Keratinocyte (primary cell): Measurements from ENCODE around the gene MIGA1. TPM values are rescaled to one million over a fixed set of nuclear protein-coding genes. Genes with fewer than 3 reads are reported as not detected.
"Not testable (repeated sequence)": the region's sequence is repeated elsewhere in the genome, so short reads cannot be mapped to it uniquely, and the experiment has no call there.

Experiments
- DNase-seq: peaks from one replicate; pipeline ENCODE4 v3.0.0-alpha.2; 2011; ENCODE audit warnings: low read depth, missing footprints, low spot score
- FAIRE-seq: peaks from 2 replicates; lab custom pipeline; 2011; peaks lifted over from hg19 to GRCh38; lab: Jason Lieb, UNC
- H2AFZ ChIP-seq: 2 replicates; pipeline ENCODE4 v1.6.0; 2012; ENCODE audit warnings: low read length, control low read depth, inconsistent platforms; ENCODE audit not compliant: control insufficient read depth
- H3K27ac ChIP-seq: 2 replicates; pipeline ENCODE4 v1.5.1; 2011; ENCODE audit warnings: low read length; ENCODE audit not compliant: control insufficient read depth, insufficient read depth
- H3K27me3 ChIP-seq: 3 replicates; pipeline ENCODE4 v1.6.0; 2011; ENCODE audit warnings: low read length; ENCODE audit not compliant: control insufficient read depth, insufficient read depth; ENCODE audit errors: extremely low read depth
- H3K36me3 ChIP-seq, 2 experiments: 2 replicates in 1 of 2; 3 replicates in 1 of 2; pipeline ENCODE4 v1.5.1; 2011; ENCODE audit warnings: low read length in 2 of 2, mild to moderate bottlenecking in 1 of 2; ENCODE audit not compliant: control insufficient read depth in 2 of 2, insufficient read depth in 2 of 2; ENCODE audit errors: extremely low read depth in 1 of 2
- H3K4me1 ChIP-seq: 3 replicates; pipeline ENCODE4 v1.5.1; 2011; ENCODE audit warnings: low read length; ENCODE audit not compliant: control insufficient read depth, insufficient read depth; ENCODE audit errors: extremely low read depth
- H3K4me2 ChIP-seq: 3 replicates; pipeline ENCODE4 v1.6.0; 2011; ENCODE audit warnings: low read depth, low read length; ENCODE audit not compliant: control insufficient read depth, insufficient read depth; ENCODE audit errors: extremely low read depth
- H3K4me3 ChIP-seq, 3 experiments: fragments of 200-600 bp in 1 of 3; sonication (generic) in 1 of 3; 2 replicates in 2 of 3; 3 replicates in 1 of 3; pipeline ENCODE4 v1.5.1; 2011 to 2016; ENCODE audit warnings: low read length in 3 of 3, mild to moderate bottlenecking in 3 of 3, control low read depth in 2 of 3, inconsistent platforms in 1 of 3, low read depth in 1 of 3, mixed read lengths in 1 of 3, mixed run types in 1 of 3, moderate library complexity in 1 of 3; ENCODE audit not compliant: control insufficient read depth in 2 of 3, insufficient read depth in 2 of 3; ENCODE audit errors: extremely low read depth in 1 of 3
- H3K79me2 ChIP-seq: 2 replicates; pipeline ENCODE4 v1.6.0; 2012; ENCODE audit warnings: low read length; ENCODE audit not compliant: control insufficient read depth, insufficient read depth
- H3K9ac ChIP-seq: 3 replicates; pipeline ENCODE4 v1.6.0; 2011; ENCODE audit warnings: low read length; ENCODE audit not compliant: control insufficient read depth, insufficient read depth; ENCODE audit errors: extremely low read depth
- H3K9me1 ChIP-seq: 3 replicates; pipeline ENCODE4 v1.6.0; 2011; ENCODE audit warnings: low read length; ENCODE audit not compliant: control insufficient read depth, insufficient read depth; ENCODE audit errors: extremely low read depth
- H3K9me3 ChIP-seq: 2 replicates; pipeline ENCODE4 v1.5.1; 2012; ENCODE audit warnings: low read depth, low read length; ENCODE audit not compliant: control insufficient read depth
- H4K20me1 ChIP-seq: 3 replicates; pipeline ENCODE4 v1.6.0; 2011; ENCODE audit warnings: low read length; ENCODE audit not compliant: control insufficient read depth, insufficient read depth; ENCODE audit errors: extremely low read depth
- CTCF ChIP-seq, 3 experiments: IDR thresholded peaks in 1 of 3; conservative IDR thresholded peaks in 1 of 3; optimal IDR thresholded peaks in 1 of 3; 2 replicates in 2 of 3; 3 replicates in 1 of 3; pipeline versions ENCODE3 to v1.5.1; 2011; ENCODE audit warnings: low read length in 3 of 3, mild to moderate bottlenecking in 3 of 3, moderate library complexity in 2 of 3, control low read depth in 1 of 3, inconsistent platforms in 1 of 3; ENCODE audit not compliant: insufficient read depth in 2 of 3; ENCODE audit errors: extremely low read depth in 1 of 3
- EZH2 ChIP-seq: IDR thresholded peaks from one replicate; pipeline ENCODE4 v1.6.1; 2012; ENCODE audit warnings: inconsistent platforms, mild to moderate bottlenecking, low read length, moderate library complexity
- dilution Hi-C: fragments of 300-500 bp; cut with MboI; formaldehyde crosslinking; loops from one replicate; pipeline ENCODE4 v1.7.0; 2020; ENCODE audit warnings: low sequenced_read_pairs; ENCODE audit not compliant: extremely low pct_ligation_motif_present
- polyA plus RNA-seq, 5 experiments: library from polyadenylated mRNA; depleted of rRNA in 3 of 5; stranded (reverse) in 3 of 5; stranded (forward) in 1 of 5; unstranded in 1 of 5; fragments of >200 nt; gene quantifications; 1 replicate in 1 of 5; 2 replicates in 3 of 5; 3 replicates in 1 of 5; pipeline versions ENCODE4 v1.2.1 to v1.2.3, GENCODE V29; 2011 to 2012; ENCODE audit warnings: missing spikeins in 2 of 5, low read depth in 1 of 5, low replicate concordance in 1 of 5

The MIGA1 gene
- polyA plus RNA-seq, 1 donor (not counting 4 experiments of a cell fraction or from before 2014, with no cell fraction given) = 8.5 TPM

DNA sequence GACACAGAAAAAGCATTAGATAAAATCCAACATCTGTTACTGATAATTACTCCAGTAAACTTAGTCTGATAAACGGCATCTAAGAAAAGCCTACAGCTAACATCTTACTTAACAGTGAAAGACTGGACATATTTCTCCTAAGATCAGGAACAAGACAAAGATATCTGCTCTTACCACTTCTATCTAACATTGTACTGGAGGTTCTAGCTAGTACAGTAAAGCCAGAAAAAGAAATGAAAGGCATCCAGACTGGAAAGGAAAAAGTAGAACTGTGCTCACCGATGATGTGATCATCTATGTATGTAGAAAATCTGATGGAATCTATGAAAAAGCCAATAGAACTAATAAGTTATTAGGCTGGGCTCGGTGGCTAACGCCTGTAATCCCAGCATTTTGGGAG lies 130.7 kb downstream of the MIGA1 start:
- dilution Hi-C loops = no loop called here
- no peaks in the 10 kb centered on the region for H3K27me3 ChIP-seq
- no peaks in the 10 kb centered on the region for H3K79me2 ChIP-seq
- no peak overlapping the region for H3K27ac ChIP-seq
- no peaks in the 10 kb centered on the region for H3K9me3 ChIP-seq
- H3K4me2 ChIP-seq = no peak overlapping the region
- H3K4me1 ChIP-seq = no peaks in the 10 kb centered on the region
- no peaks in the 10 kb centered on the region for H3K36me3 ChIP-seq
- H3K9ac ChIP-seq = no peak overlapping the region
- no peak overlapping the region for H3K4me3 ChIP-seq
- H3K9me1 ChIP-seq = no peaks in the 10 kb centered on the region
- FAIRE-seq = no peak
- DNase-seq = no peak
- H2AFZ ChIP-seq = no peak overlapping the region
- H4K20me1 ChIP-seq = no peaks in the 10 kb centered on the region
- TF ChIP-seq CTCF (optimal IDR thresholded peaks at IDR 0.05 in 1 of 3, IDR thresholded peaks at IDR 0.05 in 1 of 3, conservative IDR thresholded peaks at IDR 0.05 in 1 of 3; ENCODE audit: extremely low read depth in 1 of 3, insufficient read depth in 2 of 3, low read length in 3 of 3) = no peak

DNA sequence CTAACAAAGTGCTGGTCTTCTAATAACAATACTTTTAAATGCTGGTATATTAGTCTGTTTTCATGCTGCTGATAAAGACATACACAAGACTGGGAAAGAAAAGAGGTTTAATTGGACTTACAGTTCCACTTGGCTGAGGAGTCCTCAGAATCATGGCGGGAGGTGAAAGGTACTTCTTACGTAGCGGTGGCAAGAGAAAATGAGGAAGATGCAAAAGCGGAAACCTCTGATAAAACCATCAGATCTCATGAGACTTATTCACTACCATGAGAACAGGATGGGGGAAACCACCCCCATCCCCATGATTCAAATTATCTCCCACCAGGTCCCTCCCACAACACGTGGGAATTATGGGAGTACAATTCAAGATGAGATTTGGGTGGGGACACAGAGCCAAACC lies 139.5 kb downstream of the MIGA1 start:
- dilution Hi-C loops, FAIRE-seq, H3K9me3 ChIP-seq, H3K9me1 ChIP-seq, H3K79me2 ChIP-seq, H3K4me3 ChIP-seq, H3K27ac ChIP-seq, H2AFZ ChIP-seq, H3K9ac ChIP-seq, H3K36me3 ChIP-seq, H4K20me1 ChIP-seq, H3K4me2 ChIP-seq, DNase-seq, H3K4me1 ChIP-seq, H3K27me3 ChIP-seq: not testable (repeated sequence)

GRCh38 chr1:77925518-77925917 lies 146.1 kb downstream of the MIGA1 start:
- no peaks in the 10 kb centered on the region for H3K36me3 ChIP-seq
- dilution Hi-C loops = no loop called here

More at GRCh38 chr1:77925518-77925917, 146.1 kb downstream of the MIGA1 start:
- Histone ChIP-seq H3K4me3 (no peak overlapping the region), H3K27me3 (no peaks in the 10 kb centered on the region), H2AFZ (no peak overlapping the region), H3K4me2 (no peak overlapping the region), H3K79me2 (no peaks in the 10 kb centered on the region), H3K9me3 (no peaks in the 10 kb centered on the region), H3K9me1 (no peaks in the 10 kb centered on the region), H3K27ac (no peak overlapping the region), H4K20me1 (no peaks in the 10 kb centered on the region), H3K9ac (no peak overlapping the region), H3K4me1 (no peaks in the 10 kb centered on the region)
- FAIRE-seq (no peak), DNase-seq (no peak)
- TF ChIP-seq EZH2 (no peak), CTCF (optimal IDR thresholded peaks at IDR 0.05 in 1 of 3, IDR thresholded peaks at IDR 0.05 in 1 of 3, conservative IDR thresholded peaks at IDR 0.05 in 1 of 3; ENCODE audit: extremely low read depth in 1 of 3, insufficient read depth in 2 of 3, low read length in 3 of 3) (no peak)
